Measurements from ENCODE around the gene MYLK2.

- TF ChIP-seq RARB (CRISPR knock-in tag; IDR thresholded peaks at IDR 0.05) (no peak), ZC3H10 (CRISPR knock-in tag; IDR thresholded peaks at IDR 0.05) (no peak), ZFP3 (CRISPR knock-in tag; IDR thresholded peaks at IDR 0.05) (no peak), SNAI2 (CRISPR knock-in tag; IDR thresholded peaks at IDR 0.05) (no peak), PATZ1 (CRISPR knock-in tag; IDR thresholded peaks at IDR 0.05; ENCODE audit: borderline replicate concordance) (no peak), OSR1 (CRISPR knock-in tag; IDR thresholded peaks at IDR 0.05) (no peak), ZFP30 (CRISPR knock-in tag; IDR thresholded peaks at IDR 0.05) (no peak), ZNF70 (CRISPR knock-in tag; IDR thresholded peaks at IDR 0.05) (no peak), ISL1 (CRISPR knock-in tag; IDR thresholded peaks at IDR 0.05) (no peak), TCF4 (CRISPR knock-in tag; IDR thresholded peaks at IDR 0.05; ENCODE audit: borderline replicate concordance) (no peak), ZNF565 (CRISPR knock-in tag; conservative IDR thresholded peaks at IDR 0.05; ENCODE audit: low read depth) (no peak), GLIS3 (CRISPR knock-in tag; IDR thresholded peaks at IDR 0.05) (no peak), POU6F1 (CRISPR knock-in tag; IDR thresholded peaks at IDR 0.05; ENCODE audit: borderline replicate concordance, low read depth) (no peak), BACH2 (CRISPR knock-in tag; IDR thresholded peaks at IDR 0.05; ENCODE audit: borderline replicate concordance) (no peak)
Observed at GRCh38 chr20:31841928-31842327, 22.8 kb downstream of the MYLK2 start.

All from SK-N-SH treated with all-trans-retinoic acid at 6 μM for 48 hours (cell line).